Suprapubic skin (tissue), 4 donors: ENCODE measurements around the gene SPTAN1.

ENCODE experiments used
- CTCF ChIP-seq, 2 donors: fragments of 200-600 bp in 1 of 2; fragments of 450-650 bp in 1 of 2; sonication (generic) in 1 of 2; IDR thresholded peaks; one replicate each; pipeline ENCODE4 v1.5.1; 2016 to 2019; ENCODE audit warnings: antibody characterized with exemption in 2 of 2, mild to moderate bottlenecking in 1 of 2, moderate library complexity in 1 of 2
- EP300 ChIP-seq: sonication (generic); formaldehyde crosslinking; IDR thresholded peaks from one replicate; pipeline ENCODE4 v1.6.1; 2017; ENCODE audit warnings: antibody characterized with exemption
- POLR2A ChIP-seq, 2 donors: fragments of 450-650 bp; IDR thresholded peaks; one replicate each; pipeline ENCODE4 v1.6.1; 2017; ENCODE audit warnings: antibody characterized with exemption in 2 of 2, mild to moderate bottlenecking in 2 of 2, moderate library complexity in 2 of 2
- POLR2AphosphoS5 ChIP-seq, 3 donors: sonication (generic); formaldehyde crosslinking; IDR thresholded peaks; one replicate each; pipeline ENCODE4 v1.6.1; 2017; ENCODE audit warnings: antibody characterized with exemption in 3 of 3

GRCh38 chr9:128595471-128595870 lies 43.1 kb downstream of the SPTAN1 start:
- TF ChIP-seq CTCF (IDR thresholded peaks at IDR 0.05) (no peak), EP300 (no peak), POLR2A (IDR thresholded peaks at IDR 0.05) (no peak), POLR2AphosphoS5 (IDR thresholded peaks at IDR 0.05) (no peak)
